ENCODE measurements around the gene SIGLEC6.
"Not testable (repeated sequence)": the region's sequence is repeated elsewhere in the genome, so short reads cannot be mapped to it uniquely, and the experiment has no call there.

SIGLEC6 gene

GRCh38 chr19:51508059-51508733 is 23.3 kb downstream of the SIGLEC6 start:
- no peak for DNase-seq

GRCh38 chr19:51507640-51508058 is 23.8 kb downstream of the SIGLEC6 start:
- DNase-seq = no peak

GRCh38 chr19:51507192-51507591 is 24.3 kb downstream of the SIGLEC6 start:
- no peak for DNase-seq

GRCh38 chr19:51505904-51506303 is 25.6 kb downstream of the SIGLEC6 start:
- DNase-seq = no peak

- DNase-seq = no peak
Observed at GRCh38 chr19:51503896-51504295, 27.6 kb downstream of the SIGLEC6 start.

- no peak for DNase-seq
Observed at GRCh38 chr19:51503286-51503817, 28.1 kb downstream of the SIGLEC6 start.

GRCh38 chr19:51501594-51502263 is 29.7 kb downstream of the SIGLEC6 start, which contains the start of gene SIGLEC12:
Gene SIGLEC12 (minus strand): TSS chr19:51501800. CDS start chr19:51501733, 67 bp downstream.
- DNase-seq = no peak

- not testable (repeated sequence) for DNase-seq
Observed at GRCh38 chr19:51500931-51501330, 30.5 kb downstream of the SIGLEC6 start.

GRCh38 chr19:51497666-51498065 is 33.8 kb downstream of the SIGLEC6 start:
- no peak for DNase-seq

- no peak for DNase-seq
Observed at GRCh38 chr19:51493776-51494175, 37.7 kb downstream of the SIGLEC6 start.

GRCh38 chr19:51491586-51491985 is 39.9 kb downstream of the SIGLEC6 start:
- DNase-seq = no peak

GRCh38 chr19:51490676-51491075 is 40.8 kb downstream of the SIGLEC6 start:
- DNase-seq = no peak

GRCh38 chr19:51489113-51489512 is 42.4 kb downstream of the SIGLEC6 start:
- DNase-seq = no peak

- DNase-seq = no peak
Observed at GRCh38 chr19:51488491-51488890, 43.0 kb downstream of the SIGLEC6 start.

- DNase-seq = no peak
Observed at GRCh38 chr19:51485960-51486660, 45.4 kb downstream of the SIGLEC6 start.

GRCh38 chr19:51480590-51480989 is 50.9 kb downstream of the SIGLEC6 start:
- DNase-seq = no peak

- DNase-seq = no peak
Observed at GRCh38 chr19:51479531-51480331, 51.7 kb downstream of the SIGLEC6 start.

GRCh38 chr19:51478381-51479234 is 52.9 kb downstream of the SIGLEC6 start, which contains the start of gene CEACAM18:
Gene CEACAM18 (plus strand): TSS chr19:51478539.
- no peak for DNase-seq

- no peak for DNase-seq
Observed at GRCh38 chr19:51477344-51477743, 54.1 kb downstream of the SIGLEC6 start.

GRCh38 chr19:51476164-51476563 is 55.3 kb downstream of the SIGLEC6 start:
- no peak for DNase-seq

GRCh38 chr19:51473009-51473707 is 58.3 kb downstream of the SIGLEC6 start:
- DNase-seq = peak; percentile 1

Data from NCI-H510A treated with DMSO at 0.1 percent for 48 hours (cell line).